ENCODE measurements around the gene CCDC197. TPM values are rescaled to one million over a fixed set of nuclear protein-coding genes. Genes with fewer than 3 reads are reported as not detected.

Gene CCDC197
- total RNA-seq, 1 donor, result not detected

DNA sequence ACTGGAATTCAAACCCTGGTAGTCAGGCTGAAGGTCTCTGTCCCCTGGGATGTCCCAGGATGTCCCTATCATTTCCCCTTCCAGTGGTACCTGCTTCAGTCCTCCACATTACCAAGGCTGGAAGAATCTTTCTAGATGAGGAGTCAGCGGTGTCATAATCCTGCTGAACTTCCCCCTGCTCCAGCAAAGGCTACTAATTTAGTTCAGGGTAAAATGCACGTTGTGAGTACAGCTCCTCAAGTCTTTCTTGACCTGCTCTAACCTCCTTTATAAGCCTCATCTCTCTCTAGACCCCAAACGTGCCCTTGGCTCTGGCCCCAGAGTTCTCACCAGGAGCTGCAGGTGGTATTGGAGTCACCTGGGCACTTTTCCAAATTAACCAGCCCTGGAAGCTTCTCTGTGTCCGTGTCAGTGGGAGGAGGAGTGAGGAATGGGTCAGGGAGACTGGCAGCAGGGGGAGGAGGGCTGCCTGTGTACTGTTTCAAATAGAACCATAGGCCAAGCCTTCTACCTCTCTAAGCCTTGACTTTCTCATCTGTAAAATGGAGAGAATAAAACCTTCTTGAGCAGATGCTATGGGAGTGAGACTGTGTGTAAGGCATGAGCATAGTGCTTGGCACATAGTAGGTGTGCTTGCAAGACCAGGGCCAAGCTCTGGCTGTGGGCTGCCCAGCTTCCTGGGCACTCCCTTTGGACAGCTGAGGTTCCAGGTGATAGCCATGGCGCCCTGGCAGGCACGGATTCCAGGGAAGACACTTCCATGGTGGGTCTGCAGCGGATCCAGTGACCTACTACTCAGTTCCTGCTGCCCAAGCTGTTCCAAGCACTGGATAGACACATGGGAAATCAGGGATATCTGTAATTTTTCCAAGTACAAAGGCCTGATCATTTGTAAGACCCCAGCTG is 45.2 kb upstream of the CCDC197 start:
- DNase-seq (ENCODE audit: insufficient read length, low spot score, missing footprints), result no peak
- H3K79me2 ChIP-seq (ENCODE audit: insufficient read depth, low read length), result no peaks in the 10 kb centered on the region
- H3K27ac ChIP-seq (ENCODE audit: low read depth, low read length), result no peak overlapping the region
- no peaks in the 10 kb centered on the region for H3K4me1 ChIP-seq (ENCODE audit: insufficient read depth, low read length)
- H4K20me1 ChIP-seq (ENCODE audit: insufficient read depth, low read length), result no peaks in the 10 kb centered on the region
- TF ChIP-seq, protein P1, sequence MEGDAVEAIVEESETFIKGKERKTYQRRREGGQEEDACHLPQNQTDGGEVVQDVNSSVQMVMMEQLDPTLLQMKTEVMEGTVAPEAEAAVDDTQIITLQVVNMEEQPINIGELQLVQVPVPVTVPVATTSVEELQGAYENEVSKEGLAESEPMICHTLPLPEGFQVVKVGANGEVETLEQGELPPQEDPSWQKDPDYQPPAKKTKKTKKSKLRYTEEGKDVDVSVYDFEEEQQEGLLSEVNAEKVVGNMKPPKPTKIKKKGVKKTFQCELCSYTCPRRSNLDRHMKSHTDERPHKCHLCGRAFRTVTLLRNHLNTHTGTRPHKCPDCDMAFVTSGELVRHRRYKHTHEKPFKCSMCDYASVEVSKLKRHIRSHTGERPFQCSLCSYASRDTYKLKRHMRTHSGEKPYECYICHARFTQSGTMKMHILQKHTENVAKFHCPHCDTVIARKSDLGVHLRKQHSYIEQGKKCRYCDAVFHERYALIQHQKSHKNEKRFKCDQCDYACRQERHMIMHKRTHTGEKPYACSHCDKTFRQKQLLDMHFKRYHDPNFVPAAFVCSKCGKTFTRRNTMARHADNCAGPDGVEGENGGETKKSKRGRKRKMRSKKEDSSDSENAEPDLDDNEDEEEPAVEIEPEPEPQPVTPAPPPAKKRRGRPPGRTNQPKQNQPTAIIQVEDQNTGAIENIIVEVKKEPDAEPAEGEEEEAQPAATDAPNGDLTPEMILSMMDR (IDR thresholded peaks at IDR 0.05; ENCODE audit: extremely low read depth, low read depth, low read length), result no peak
- H3K4me2 ChIP-seq (ENCODE audit: insufficient read depth, low read length), result no peak overlapping the region
- H2AFZ ChIP-seq (ENCODE audit: low read length), result no peak overlapping the region
- H3K9me3 ChIP-seq (ENCODE audit: low read depth, low read length), result no peaks in the 10 kb centered on the region
- H3K4me3 ChIP-seq (ENCODE audit: insufficient read depth, low read length), result no peak overlapping the region
- H3K36me3 ChIP-seq (ENCODE audit: insufficient read depth, low read length), result no peaks in the 10 kb centered on the region
- H3K27me3 ChIP-seq (ENCODE audit: insufficient read depth, low read length), result peaks cover 4% of the 10 kb centered on the region

DNA sequence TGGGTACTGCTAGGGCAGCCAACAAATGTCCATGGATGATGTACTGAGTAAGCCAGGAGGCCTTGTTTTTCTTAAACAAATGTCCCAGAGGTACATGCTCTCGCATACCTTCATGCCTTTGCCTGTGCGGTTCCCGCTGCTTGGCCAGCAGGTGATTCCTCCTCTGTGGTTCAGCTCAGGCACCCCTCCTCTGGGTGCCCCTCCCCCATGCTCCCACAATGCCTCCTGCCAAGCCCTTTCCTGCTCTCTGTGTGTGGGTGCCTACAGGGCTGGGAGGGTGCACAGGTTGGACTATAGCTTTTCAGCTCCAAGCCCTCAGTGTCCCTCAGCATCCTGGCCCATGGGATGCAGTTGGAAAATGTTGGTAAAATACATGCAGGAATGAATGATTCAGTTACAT is 44.3 kb upstream of the CCDC197 start:
- no peaks in the 10 kb centered on the region for H4K20me1 ChIP-seq (ENCODE audit: insufficient read depth, low read length)
- H3K79me2 ChIP-seq (ENCODE audit: insufficient read depth, low read length), result no peaks in the 10 kb centered on the region
- no peak overlapping the region for H3K4me3 ChIP-seq (ENCODE audit: insufficient read depth, low read length)
- TF ChIP-seq, protein P1 (IDR thresholded peaks at IDR 0.05; ENCODE audit: extremely low read depth, low read depth, low read length), result no peak
- no peaks in the 10 kb centered on the region for H3K9me3 ChIP-seq (ENCODE audit: low read depth, low read length)
- no peaks in the 10 kb centered on the region for H3K4me1 ChIP-seq (ENCODE audit: insufficient read depth, low read length)
- H3K4me2 ChIP-seq (ENCODE audit: insufficient read depth, low read length), result no peak overlapping the region
- no peak for DNase-seq (ENCODE audit: insufficient read length, low spot score, missing footprints)
- peaks cover 4% of the 10 kb centered on the region for H3K27me3 ChIP-seq (ENCODE audit: insufficient read depth, low read length)
- no peak overlapping the region for H3K27ac ChIP-seq (ENCODE audit: low read depth, low read length)
- no peaks in the 10 kb centered on the region for H3K36me3 ChIP-seq (ENCODE audit: insufficient read depth, low read length)
- no peak overlapping the region for H2AFZ ChIP-seq (ENCODE audit: low read length)

DNA sequence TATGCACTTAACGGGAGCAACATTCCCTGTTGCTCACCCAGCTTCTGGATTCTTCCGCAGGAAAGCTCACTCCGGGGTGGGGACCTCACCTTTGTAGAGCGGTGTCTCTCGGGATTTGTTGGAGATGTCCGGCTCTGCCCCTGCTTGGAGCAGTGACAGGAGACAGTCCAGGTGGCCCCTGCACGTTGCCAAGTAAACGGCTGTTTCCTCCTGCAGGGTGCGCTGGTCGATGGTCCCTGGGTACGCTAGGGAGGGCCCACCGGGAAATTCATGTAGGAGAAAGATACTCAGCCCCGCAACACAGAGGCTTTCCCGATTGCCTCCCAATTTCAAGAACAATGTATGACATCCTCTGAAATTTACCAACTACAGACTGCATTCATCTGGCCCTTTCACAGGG is 43.8 kb upstream of the CCDC197 start:
- DNase-seq (ENCODE audit: insufficient read length, low spot score, missing footprints), result no peak
- Histone ChIP-seq H4K20me1 (ENCODE audit: insufficient read depth, low read length) (no peaks in the 10 kb centered on the region), H3K4me3 (ENCODE audit: insufficient read depth, low read length) (no peak overlapping the region), H3K9me3 (ENCODE audit: low read depth, low read length) (no peaks in the 10 kb centered on the region), H3K27ac (ENCODE audit: low read depth, low read length) (no peak overlapping the region), H2AFZ (ENCODE audit: low read length) (no peak overlapping the region), H3K4me2 (ENCODE audit: insufficient read depth, low read length) (no peak overlapping the region), H3K27me3 (ENCODE audit: insufficient read depth, low read length) (peaks cover 4% of the 10 kb centered on the region), H3K79me2 (ENCODE audit: insufficient read depth, low read length) (no peaks in the 10 kb centered on the region), H3K4me1 (ENCODE audit: insufficient read depth, low read length) (no peaks in the 10 kb centered on the region), H3K36me3 (ENCODE audit: insufficient read depth, low read length) (no peaks in the 10 kb centered on the region)
- TF ChIP-seq, protein P1 (IDR thresholded peaks at IDR 0.05; ENCODE audit: extremely low read depth, low read depth, low read length), result no peak

DNA sequence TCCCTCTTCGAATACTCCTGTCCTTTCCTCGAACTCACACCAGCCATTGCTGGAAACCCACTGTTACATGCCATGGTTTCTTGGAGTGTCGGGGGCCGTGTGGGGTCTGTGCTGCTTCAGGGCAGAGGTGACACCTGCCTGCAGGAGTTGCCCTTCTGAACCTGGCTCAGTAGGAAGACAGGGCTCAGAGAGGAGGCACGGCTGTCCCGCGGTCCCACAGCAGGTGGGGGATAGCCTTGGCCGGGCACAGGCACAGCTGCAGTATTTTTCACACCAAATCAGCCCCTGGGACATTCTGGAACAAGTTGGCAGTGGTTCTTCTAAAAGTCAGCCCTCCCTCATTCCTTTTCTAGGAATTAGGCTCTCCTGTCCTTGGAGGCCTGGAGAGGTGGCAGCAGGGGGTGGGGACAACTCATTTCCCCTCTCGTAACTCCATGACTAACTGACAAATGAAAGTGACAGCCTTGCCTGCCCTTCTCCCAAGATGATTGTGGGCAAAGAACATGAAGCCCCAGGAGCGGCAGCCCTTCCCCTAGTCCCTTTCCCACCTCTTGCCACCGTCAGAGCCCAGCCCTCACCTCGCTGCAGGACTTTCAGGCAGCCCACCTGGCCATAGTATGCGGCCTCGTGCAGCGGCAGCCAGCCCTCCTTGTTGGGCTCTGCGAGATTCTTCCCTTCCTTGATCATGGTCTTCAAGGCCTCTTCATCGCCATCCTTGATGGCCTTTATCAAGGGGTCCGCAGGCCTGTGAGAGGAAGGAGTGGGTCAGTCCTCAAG is 43.2 kb upstream of the CCDC197 start:
- H3K36me3 ChIP-seq (ENCODE audit: insufficient read depth, low read length), result no peaks in the 10 kb centered on the region
- no peak overlapping the region for H3K27ac ChIP-seq (ENCODE audit: low read depth, low read length)
- peak; percentile 88 for DNase-seq (ENCODE audit: insufficient read length, low spot score, missing footprints)
- no peaks in the 10 kb centered on the region for H3K79me2 ChIP-seq (ENCODE audit: insufficient read depth, low read length)
- H4K20me1 ChIP-seq (ENCODE audit: insufficient read depth, low read length), result no peaks in the 10 kb centered on the region
- H3K4me1 ChIP-seq (ENCODE audit: insufficient read depth, low read length), result peaks cover 3% of the 10 kb centered on the region
- H2AFZ ChIP-seq (ENCODE audit: low read length), result no peak overlapping the region
- H3K9me3 ChIP-seq (ENCODE audit: low read depth, low read length), result no peaks in the 10 kb centered on the region
- TF ChIP-seq, protein P1 (IDR thresholded peaks at IDR 0.05; ENCODE audit: extremely low read depth, low read depth, low read length), result no peak
- H3K4me2 ChIP-seq (ENCODE audit: insufficient read depth, low read length), result no peak overlapping the region
- peaks cover 4% of the 10 kb centered on the region for H3K27me3 ChIP-seq (ENCODE audit: insufficient read depth, low read length)
- H3K4me3 ChIP-seq (ENCODE audit: insufficient read depth, low read length), result no peak overlapping the region
